ENCODE results near the gene SIPA1.

SIPA1 gene

GRCh38 chr11:65695459-65696241 lies 57.7 kb downstream of the SIPA1 start:
- in situ Hi-C loops (cut with MboI; ENCODE audit: low pct_unique_long_range_greater_than_20kb, low sequenced_read_pairs, unreplicated experiment) = no loop called here
- TF ChIP-seq, protein P1, sequence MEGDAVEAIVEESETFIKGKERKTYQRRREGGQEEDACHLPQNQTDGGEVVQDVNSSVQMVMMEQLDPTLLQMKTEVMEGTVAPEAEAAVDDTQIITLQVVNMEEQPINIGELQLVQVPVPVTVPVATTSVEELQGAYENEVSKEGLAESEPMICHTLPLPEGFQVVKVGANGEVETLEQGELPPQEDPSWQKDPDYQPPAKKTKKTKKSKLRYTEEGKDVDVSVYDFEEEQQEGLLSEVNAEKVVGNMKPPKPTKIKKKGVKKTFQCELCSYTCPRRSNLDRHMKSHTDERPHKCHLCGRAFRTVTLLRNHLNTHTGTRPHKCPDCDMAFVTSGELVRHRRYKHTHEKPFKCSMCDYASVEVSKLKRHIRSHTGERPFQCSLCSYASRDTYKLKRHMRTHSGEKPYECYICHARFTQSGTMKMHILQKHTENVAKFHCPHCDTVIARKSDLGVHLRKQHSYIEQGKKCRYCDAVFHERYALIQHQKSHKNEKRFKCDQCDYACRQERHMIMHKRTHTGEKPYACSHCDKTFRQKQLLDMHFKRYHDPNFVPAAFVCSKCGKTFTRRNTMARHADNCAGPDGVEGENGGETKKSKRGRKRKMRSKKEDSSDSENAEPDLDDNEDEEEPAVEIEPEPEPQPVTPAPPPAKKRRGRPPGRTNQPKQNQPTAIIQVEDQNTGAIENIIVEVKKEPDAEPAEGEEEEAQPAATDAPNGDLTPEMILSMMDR (IDR thresholded peaks at IDR 0.05; ENCODE audit: extremely low read depth, insufficient read depth, missing control alignments) = no peak
- DNase-seq (ENCODE audit: low spot score) = no peak

DNA sequence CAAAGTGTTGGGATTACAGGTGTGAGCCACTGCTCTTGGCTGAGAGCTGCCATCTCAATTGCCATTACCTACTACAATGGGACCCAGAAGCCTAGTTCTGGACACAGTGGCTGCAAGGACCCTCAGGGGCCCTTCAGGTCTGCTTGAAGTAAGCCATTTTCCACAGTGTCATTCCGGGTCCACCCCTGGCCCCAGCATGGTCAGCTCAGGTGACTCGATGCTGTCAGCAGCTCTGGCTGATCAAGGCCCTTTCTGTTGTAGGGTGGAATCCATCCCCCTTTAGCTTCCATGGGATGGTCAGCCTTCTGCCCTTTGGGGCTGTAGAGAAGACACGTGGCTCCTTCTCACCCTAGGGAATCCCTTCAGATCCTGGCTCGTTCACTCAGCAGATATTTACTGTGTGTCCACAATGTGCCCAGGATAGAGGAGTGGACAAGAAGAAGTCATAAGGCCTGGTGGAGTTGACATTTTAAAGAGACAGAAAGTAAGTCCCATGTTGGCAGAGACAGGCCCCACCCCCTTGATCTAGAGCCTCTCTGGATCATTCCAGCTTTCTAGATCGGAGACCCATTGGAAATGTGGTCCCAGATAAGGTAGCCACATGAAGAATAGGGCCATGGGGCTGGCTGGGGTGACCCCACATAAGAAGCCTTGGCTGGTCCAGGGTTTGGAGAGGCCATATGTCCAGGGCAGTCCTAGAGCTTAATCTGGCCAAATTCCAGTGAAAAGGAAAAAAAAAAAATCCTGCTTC lies 59.1 kb downstream of the SIPA1 start:
- in situ Hi-C loops (cut with MboI; ENCODE audit: low pct_unique_long_range_greater_than_20kb, low sequenced_read_pairs, unreplicated experiment) = no loop called here
- DNase-seq (ENCODE audit: low spot score) = no peak
- TF ChIP-seq, protein P1 (IDR thresholded peaks at IDR 0.05; ENCODE audit: extremely low read depth, insufficient read depth, missing control alignments) = no peak

DNA sequence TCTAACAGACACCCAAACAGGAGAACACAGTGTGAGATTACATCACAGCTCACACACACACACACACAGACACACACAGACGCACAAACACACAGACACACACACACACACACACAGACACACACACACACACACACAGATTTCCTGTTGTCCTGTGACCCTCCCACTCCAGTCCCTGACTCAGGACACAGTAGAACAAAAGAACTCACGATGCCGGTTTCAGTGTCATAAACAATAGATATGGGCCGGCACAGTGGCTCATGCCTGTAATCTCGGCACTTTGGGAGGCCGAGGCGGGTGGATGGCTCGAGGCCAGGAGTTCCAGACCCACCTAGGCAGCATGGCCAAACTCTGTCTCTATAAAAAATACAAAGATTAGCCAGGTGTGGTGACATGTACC lies 60.3 kb downstream of the SIPA1 start:
- no peak for DNase-seq (ENCODE audit: low spot score)
- TF ChIP-seq, protein P1 (IDR thresholded peaks at IDR 0.05; ENCODE audit: extremely low read depth, insufficient read depth, missing control alignments) = no peak
- in situ Hi-C loops (cut with MboI; ENCODE audit: low pct_unique_long_range_greater_than_20kb, low sequenced_read_pairs, unreplicated experiment) = no loop called here

DNA sequence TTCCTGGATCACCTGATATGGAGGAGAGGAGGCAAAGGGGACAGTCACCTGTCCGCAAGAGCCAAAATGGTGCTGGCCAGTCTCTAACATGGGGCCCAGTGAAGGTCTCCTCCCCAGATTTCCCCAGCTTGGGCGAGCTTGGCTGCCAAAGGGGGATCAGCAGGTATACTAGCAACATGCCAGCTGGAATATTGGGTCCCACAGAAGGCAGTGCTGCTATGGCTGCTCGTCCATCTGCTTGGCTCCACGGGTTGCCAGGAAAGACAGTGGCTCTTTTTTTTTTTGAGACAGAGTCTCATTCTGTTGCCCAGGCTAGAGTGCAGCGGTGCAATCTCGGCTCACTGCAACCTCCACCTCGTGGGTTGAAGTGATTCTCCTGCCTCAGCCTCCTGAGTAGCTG lies 61.4 kb downstream of the SIPA1 start:
- in situ Hi-C loops (cut with MboI; ENCODE audit: low pct_unique_long_range_greater_than_20kb, low sequenced_read_pairs, unreplicated experiment) = no loop called here
- DNase-seq (ENCODE audit: low spot score) = no peak
- TF ChIP-seq, protein P1 (IDR thresholded peaks at IDR 0.05; ENCODE audit: extremely low read depth, insufficient read depth, missing control alignments) = no peak

DNA sequence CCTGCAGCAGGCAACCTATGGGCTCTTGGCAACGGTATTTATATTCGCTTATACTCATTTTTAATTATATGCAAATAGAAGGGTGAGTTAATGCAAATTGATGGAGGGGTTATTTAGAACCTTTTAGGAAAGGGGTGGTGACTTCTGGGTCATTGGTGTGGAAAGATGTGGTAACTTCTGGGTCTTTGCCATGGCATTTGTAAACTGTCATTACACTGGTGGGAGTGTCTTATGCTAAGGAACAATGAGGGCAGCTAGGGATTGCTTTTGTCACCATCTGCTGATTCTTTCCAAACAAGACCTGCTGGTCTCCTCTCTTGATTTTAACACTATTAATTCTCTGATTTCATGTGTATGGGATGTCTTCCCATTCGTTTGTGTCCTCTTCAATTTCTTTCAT lies 62.5 kb downstream of the SIPA1 start:
- in situ Hi-C loops (cut with MboI; ENCODE audit: low pct_unique_long_range_greater_than_20kb, low sequenced_read_pairs, unreplicated experiment) = no loop called here
- DNase-seq (ENCODE audit: low spot score) = no peak
- TF ChIP-seq, protein P1 (IDR thresholded peaks at IDR 0.05; ENCODE audit: extremely low read depth, insufficient read depth, missing control alignments) = no peak

Measured in GM13977 (cell line).